ENCODE results near the gene PBX3.

DNA sequence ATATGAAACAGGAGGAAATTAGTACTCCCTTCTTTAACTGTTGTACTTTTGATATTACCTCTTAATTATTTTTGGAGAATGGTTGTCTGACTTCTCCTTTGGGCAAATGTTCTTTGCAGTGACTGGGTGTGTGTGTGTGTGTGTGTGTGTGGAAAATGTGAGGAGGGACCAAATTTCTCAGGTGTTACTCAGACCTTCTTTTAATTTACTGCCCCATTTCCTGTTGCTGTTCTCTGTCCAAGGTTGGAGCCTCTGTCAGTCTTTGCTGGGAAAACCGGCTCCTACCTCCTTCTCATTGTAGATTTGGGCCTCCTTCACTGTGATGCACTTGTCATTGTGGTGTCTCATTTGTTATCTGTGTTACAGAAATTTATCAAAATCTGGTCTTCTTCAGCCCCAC lies 68.4 kb downstream of the PBX3 start:
- TF ChIP-seq, protein P1, sequence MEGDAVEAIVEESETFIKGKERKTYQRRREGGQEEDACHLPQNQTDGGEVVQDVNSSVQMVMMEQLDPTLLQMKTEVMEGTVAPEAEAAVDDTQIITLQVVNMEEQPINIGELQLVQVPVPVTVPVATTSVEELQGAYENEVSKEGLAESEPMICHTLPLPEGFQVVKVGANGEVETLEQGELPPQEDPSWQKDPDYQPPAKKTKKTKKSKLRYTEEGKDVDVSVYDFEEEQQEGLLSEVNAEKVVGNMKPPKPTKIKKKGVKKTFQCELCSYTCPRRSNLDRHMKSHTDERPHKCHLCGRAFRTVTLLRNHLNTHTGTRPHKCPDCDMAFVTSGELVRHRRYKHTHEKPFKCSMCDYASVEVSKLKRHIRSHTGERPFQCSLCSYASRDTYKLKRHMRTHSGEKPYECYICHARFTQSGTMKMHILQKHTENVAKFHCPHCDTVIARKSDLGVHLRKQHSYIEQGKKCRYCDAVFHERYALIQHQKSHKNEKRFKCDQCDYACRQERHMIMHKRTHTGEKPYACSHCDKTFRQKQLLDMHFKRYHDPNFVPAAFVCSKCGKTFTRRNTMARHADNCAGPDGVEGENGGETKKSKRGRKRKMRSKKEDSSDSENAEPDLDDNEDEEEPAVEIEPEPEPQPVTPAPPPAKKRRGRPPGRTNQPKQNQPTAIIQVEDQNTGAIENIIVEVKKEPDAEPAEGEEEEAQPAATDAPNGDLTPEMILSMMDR (IDR thresholded peaks at IDR 0.05), result no peak
- TF ChIP-seq POLR2A (IDR thresholded peaks at IDR 0.05), result no peak
